CD4-positive, CD25-positive, alpha-beta regulatory T cell (primary cell): ENCODE data around the gene ABCC10. TPM values are rescaled to one million over a fixed set of nuclear protein-coding genes. Genes with fewer than 3 reads are reported as not detected.
A peak's percentile ranks its signal among the peaks of the same experiment; 100 is the strongest.
"Not testable (repeated sequence)": the region's sequence is repeated elsewhere in the genome, so short reads cannot be mapped to it uniquely, and the experiment has no call there.

ENCODE experiments used
- ATAC-seq, 2 donors: fragments of 150-1000 bp; cut with Tn5 transposase; one replicate each; pipeline ENCODE4 v1.10.0; 2021; ENCODE audit warnings: low read depth in 2 of 2, moderate number of reproducible peaks in 2 of 2, moderate library complexity in 1 of 2
- DNase-seq, 3 donors: peaks; one replicate each; pipeline versions ENCODE4 v3.0.0 to v3.0.0-alpha.2; 2012 to 2022; ENCODE audit warnings: mixed read lengths in 1 of 3
- H3K27ac ChIP-seq: one replicate; pipeline ENCODE4 v1.7.0; 2013; ENCODE audit warnings: mild to moderate bottlenecking, low read length; ENCODE audit not compliant: insufficient read depth, poor library complexity, severe bottlenecking
- H3K27me3 ChIP-seq: one replicate; pipeline ENCODE4 v1.7.0; 2013; ENCODE audit warnings: low read length; ENCODE audit not compliant: control insufficient read depth, insufficient read depth
- H3K36me3 ChIP-seq: one replicate; pipeline ENCODE4 v1.7.0; 2013; ENCODE audit warnings: mild to moderate bottlenecking, low read length, moderate library complexity; ENCODE audit not compliant: control insufficient read depth, insufficient read depth
- H3K4me1 ChIP-seq: 2 replicates; pipeline ENCODE4 v1.7.0; 2013; ENCODE audit warnings: mild to moderate bottlenecking, low read length; ENCODE audit not compliant: insufficient read depth, control insufficient read depth, poor library complexity, severe bottlenecking
- H3K4me3 ChIP-seq: one replicate; pipeline ENCODE4 v1.7.0; 2013; ENCODE audit warnings: low read depth, mild to moderate bottlenecking, low read length, moderate library complexity
- H3K9me3 ChIP-seq, 2 experiments: 1 replicate in 1 of 2; 2 replicates in 1 of 2; pipeline ENCODE4 v1.7.0; 2013; ENCODE audit warnings: low read length in 2 of 2, mild to moderate bottlenecking in 1 of 2, moderate library complexity in 1 of 2; ENCODE audit not compliant: control insufficient read depth in 2 of 2
- H3K27ac Mint-ChIP-seq, 3 donors: one replicate each; pipeline ENCODE4 v1.8.0; 2020 to 2022; ENCODE audit warnings: mild to moderate bottlenecking in 3 of 3, mixed read lengths in 3 of 3, moderate library complexity in 2 of 3
- H3K27me3 Mint-ChIP-seq: one replicate; pipeline ENCODE4 v1.8.0; 2022; ENCODE audit warnings: mild to moderate bottlenecking, mixed read lengths
- H3K36me3 Mint-ChIP-seq: one replicate; pipeline ENCODE4 v1.8.0; 2020; ENCODE audit warnings: mixed read lengths
- H3K4me1 Mint-ChIP-seq, 4 donors: one replicate each; pipeline ENCODE4 v1.8.0; 2020 to 2022; ENCODE audit warnings: mixed read lengths in 4 of 4, mild to moderate bottlenecking in 1 of 4
- H3K4me3 Mint-ChIP-seq, 4 donors: one replicate each; pipeline ENCODE4 v1.8.0; 2020 to 2022; ENCODE audit warnings: mild to moderate bottlenecking in 4 of 4, mixed read lengths in 4 of 4, moderate library complexity in 3 of 4
- H3K9me3 Mint-ChIP-seq, 7 donors: one replicate each; pipeline ENCODE4 v1.8.0; 2020 to 2022; ENCODE audit warnings: mixed read lengths in 7 of 7, mild to moderate bottlenecking in 3 of 7, moderate library complexity in 2 of 7
- polyA plus RNA-seq, 4 donors: library from polyadenylated mRNA; unstranded; fragments of 300-500 nt; fragmentation: Illumina TruSeq; gene quantifications; one replicate each; pipeline ENCODE4 v1.2.3, GENCODE V29; 2021
- total RNA-seq: library from RNA; stranded (reverse); gene quantifications from one replicate; pipeline ENCODE4 v1.2.3, GENCODE V29; 2022

ABCC10 gene
- total and polyA plus RNA-seq, 5 donors from 2014 or later = 17.9 to 81.7 (median 18.7) TPM

GRCh38 chr6:43390753-43391439, 36.4 kb upstream of the ABCC10 start:
- H3K4me1 ChIP-seq = peaks cover 28% of the 10 kb centered on the region
- H3K4me3 Mint-ChIP-seq = peak overlapping the region in 3 of 4 donors; percentile 1 to 85 (median 71)
- not testable (repeated sequence) for H3K9me3 Mint-ChIP-seq, H3K36me3 ChIP-seq, H3K9me3 ChIP-seq, DNase-seq, H3K27me3 ChIP-seq, H3K4me3 ChIP-seq, ATAC-seq, H3K27ac ChIP-seq, H3K36me3 Mint-ChIP-seq, H3K27me3 Mint-ChIP-seq
- H3K27ac Mint-ChIP-seq = peak overlapping the region in 2 of 3 donors; percentile 33 to 34
- peaks cover 12 to 54% (median 33%) of the 10 kb centered on the region in 4 donors for H3K4me1 Mint-ChIP-seq

DNA sequence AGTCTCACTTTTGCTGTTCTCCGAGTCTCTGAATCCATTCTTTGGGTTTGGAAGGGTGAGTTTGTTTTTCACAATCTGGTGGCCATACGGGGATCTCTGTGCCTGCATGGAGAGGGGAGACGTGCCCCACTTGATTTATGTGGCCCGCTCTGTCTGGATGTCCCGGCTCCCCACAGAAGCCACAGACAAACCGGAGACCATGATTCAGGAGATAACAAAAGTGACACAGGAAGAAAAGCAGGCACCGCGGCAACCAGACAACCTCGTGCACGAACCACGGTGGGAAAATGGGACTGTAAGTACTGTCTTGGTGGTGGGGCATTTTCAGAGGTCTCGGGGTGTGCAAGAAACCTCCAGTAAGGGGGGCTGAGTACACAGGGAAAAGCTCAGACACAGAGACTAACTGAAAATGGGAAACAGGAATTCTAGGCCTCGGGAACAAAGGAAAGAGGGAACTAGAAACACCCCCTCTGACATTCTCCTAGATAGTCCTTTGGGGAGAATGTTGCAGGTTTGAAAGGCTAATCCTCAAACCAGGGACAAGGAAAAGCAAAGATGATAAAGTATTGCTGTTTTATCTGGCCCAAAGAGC, 35.8 kb upstream of the ABCC10 start:
- peaks cover 8% of the 10 kb centered on the region for H3K27me3 Mint-ChIP-seq
- no peaks in the 10 kb centered on the region for H3K9me3 Mint-ChIP-seq
- H3K27me3 ChIP-seq = no peaks in the 10 kb centered on the region
- H3K4me1 ChIP-seq = peaks cover 21% of the 10 kb centered on the region
- H3K9me3 ChIP-seq = no peaks in the 10 kb centered on the region
- no peaks in the 10 kb centered on the region for H3K36me3 ChIP-seq
- peak overlapping the region in 3 of 4 donors; percentile 1 to 71 (median 49) for H3K4me3 Mint-ChIP-seq
- ATAC-seq (peak in 1 of 2 donors; percentile 31), DNase-seq (peak in 2 of 3 donors; percentile 23 to 24)
- H3K27ac Mint-ChIP-seq = peak overlapping the region in 2 of 3 donors; percentile 24 to 34
- H3K27ac ChIP-seq = no peak overlapping the region
- H3K4me1 Mint-ChIP-seq = peaks cover 8 to 52% (median 28%) of the 10 kb centered on the region in 4 donors
- no peak overlapping the region for H3K4me3 ChIP-seq
- H3K36me3 Mint-ChIP-seq = no peaks in the 10 kb centered on the region

DNA sequence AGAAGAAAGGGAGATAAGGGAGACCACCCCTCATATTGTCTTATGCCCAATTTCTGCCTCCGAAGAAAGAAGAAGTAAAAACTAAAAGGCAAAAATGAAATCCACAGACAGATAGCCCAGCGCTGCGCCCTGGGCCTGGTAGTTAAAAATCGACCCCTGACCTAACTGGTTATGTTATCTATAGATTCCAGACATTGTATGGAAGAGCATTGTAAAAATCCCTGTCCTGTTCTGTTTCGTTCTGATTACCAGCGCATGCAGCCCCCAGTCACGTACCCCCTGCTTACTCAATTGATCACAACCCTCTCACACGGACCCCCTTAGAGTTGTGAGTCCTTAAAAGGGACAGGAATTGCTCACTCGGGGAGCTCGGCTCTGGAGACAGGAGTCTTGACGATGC, 34.2 kb upstream of the ABCC10 start:
- not testable (repeated sequence) for H3K9me3 ChIP-seq, H3K27ac ChIP-seq, H3K9me3 Mint-ChIP-seq, DNase-seq, H3K4me3 ChIP-seq, H3K36me3 ChIP-seq, H3K27me3 ChIP-seq, ATAC-seq, H3K36me3 Mint-ChIP-seq, H3K27me3 Mint-ChIP-seq
- Mint-ChIP-seq H3K4me1 (peaks cover 5 to 49% (median 32%) of the 10 kb centered on the region in 4 donors), H3K27ac (peak overlapping the region in 1 of 3 donors; percentile 37), H3K4me3 (peak overlapping the region in 1 of 4 donors; percentile 34)
- peaks cover 19% of the 10 kb centered on the region for H3K4me1 ChIP-seq

GRCh38 chr6:43393602-43394001, 33.7 kb upstream of the ABCC10 start:
- Histone ChIP-seq H3K9me3 (no peaks in the 10 kb centered on the region), H3K27me3 (no peaks in the 10 kb centered on the region), H3K36me3 (no peaks in the 10 kb centered on the region), H3K4me1 (peaks cover 19% of the 10 kb centered on the region), H3K27ac (no peak overlapping the region), H3K4me3 (no peak overlapping the region)
- ATAC-seq (no peak), DNase-seq (no peak)
- no peaks in the 10 kb centered on the region for H3K36me3 Mint-ChIP-seq
- H3K27ac Mint-ChIP-seq = peak overlapping the region in 1 of 3 donors; percentile 62
- no peaks in the 10 kb centered on the region for H3K9me3 Mint-ChIP-seq
- peaks cover 5 to 49% (median 33%) of the 10 kb centered on the region in 4 donors for H3K4me1 Mint-ChIP-seq
- peaks cover 8% of the 10 kb centered on the region for H3K27me3 Mint-ChIP-seq
- no peak overlapping the region for H3K4me3 Mint-ChIP-seq

DNA sequence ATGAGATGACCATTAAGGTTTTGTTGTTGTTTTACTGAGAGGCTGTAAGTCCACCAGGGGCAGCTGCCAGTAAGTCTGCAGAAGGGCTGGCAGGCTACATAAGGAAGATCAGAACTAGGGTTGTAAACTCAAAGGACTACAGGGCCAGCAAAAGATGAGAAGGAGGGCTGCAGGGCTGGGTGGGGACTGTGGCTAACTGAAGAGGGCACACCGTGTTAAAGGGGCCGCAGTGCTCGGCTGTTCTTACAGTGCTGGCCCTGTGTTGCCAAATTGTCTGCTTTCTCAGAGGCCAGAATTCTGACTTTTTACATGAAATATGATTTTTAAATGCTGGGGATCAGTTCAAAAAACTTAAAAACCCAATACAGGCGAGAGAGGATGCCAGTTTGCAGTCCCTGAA, 32.4 kb upstream of the ABCC10 start:
- no peaks in the 10 kb centered on the region for H3K9me3 ChIP-seq
- H3K36me3 ChIP-seq = no peaks in the 10 kb centered on the region
- H3K4me3 ChIP-seq = no peak overlapping the region
- H3K4me1 ChIP-seq = peaks cover 19% of the 10 kb centered on the region
- no peak overlapping the region for H3K4me3 Mint-ChIP-seq
- ATAC-seq = no peak
- H3K9me3 Mint-ChIP-seq = no peaks in the 10 kb centered on the region
- no peak overlapping the region for H3K27ac ChIP-seq
- DNase-seq = no peak
- H3K27me3 ChIP-seq = no peaks in the 10 kb centered on the region
- no peaks in the 10 kb centered on the region for H3K36me3 Mint-ChIP-seq
- H3K27ac Mint-ChIP-seq = peak overlapping the region in 2 of 3 donors; percentile 34 to 64
- H3K4me1 Mint-ChIP-seq = peaks cover 5 to 43% (median 29%) of the 10 kb centered on the region in 4 donors
- peaks cover 5% of the 10 kb centered on the region for H3K27me3 Mint-ChIP-seq

- H3K4me1 Mint-ChIP-seq = peaks cover 5 to 35% (median 24%) of the 10 kb centered on the region in 4 donors
- H3K27ac ChIP-seq = no peak overlapping the region
- no peaks in the 10 kb centered on the region for H3K9me3 Mint-ChIP-seq
- no peak for ATAC-seq
- H3K27ac Mint-ChIP-seq = peak overlapping the region in 1 of 3 donors; percentile 18
- no peaks in the 10 kb centered on the region for H3K9me3 ChIP-seq
- peaks cover 11% of the 10 kb centered on the region for H3K4me1 ChIP-seq
- H3K36me3 ChIP-seq = no peaks in the 10 kb centered on the region
- peaks cover 4% of the 10 kb centered on the region for H3K27me3 Mint-ChIP-seq
- no peak for DNase-seq
- H3K36me3 Mint-ChIP-seq = no peaks in the 10 kb centered on the region
- H3K4me3 Mint-ChIP-seq = no peak overlapping the region
- no peaks in the 10 kb centered on the region for H3K27me3 ChIP-seq
- H3K4me3 ChIP-seq = no peak overlapping the region
Measured at GRCh38 chr6:43395776-43396175, 31.6 kb upstream of the ABCC10 start.

DNA sequence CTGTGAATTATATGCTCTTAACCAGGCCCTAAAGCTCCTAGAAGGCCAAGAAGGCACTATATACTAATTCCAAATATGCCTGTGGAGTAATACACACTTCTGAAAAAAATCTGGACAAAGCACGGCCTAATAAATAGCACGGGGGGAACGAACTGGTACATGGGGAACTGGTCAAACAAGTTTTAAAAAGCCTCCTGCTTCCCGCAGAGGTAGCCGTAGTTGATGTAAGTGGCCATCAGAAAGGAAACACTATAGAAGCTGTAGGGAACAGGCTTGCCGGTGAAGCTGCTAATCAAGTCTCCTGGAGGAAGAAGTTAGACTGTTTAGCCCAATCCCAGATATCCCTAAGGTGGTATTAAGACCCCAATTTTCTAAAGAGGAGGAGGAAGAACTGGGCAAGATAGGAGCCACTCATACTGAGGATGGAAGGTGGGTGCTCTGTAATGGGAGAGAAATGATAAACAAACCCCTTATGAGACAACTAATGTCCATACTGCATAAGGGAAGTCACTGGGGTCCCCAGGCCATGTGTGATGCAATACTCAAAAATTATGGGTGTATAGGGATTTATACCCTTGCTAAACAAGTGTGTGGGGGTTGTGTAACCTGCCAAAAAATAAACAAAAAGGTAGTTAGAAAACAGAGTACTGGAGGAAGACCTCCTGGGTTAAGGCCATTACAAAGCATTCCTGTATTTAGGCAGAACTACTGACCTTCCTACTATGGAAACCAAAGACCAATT, 30.8 kb upstream of the ABCC10 start:
- Histone ChIP-seq H3K27me3 (no peaks in the 10 kb centered on the region), H3K9me3 (no peaks in the 10 kb centered on the region), H3K36me3 (no peaks in the 10 kb centered on the region), H3K27ac (no peak overlapping the region), H3K4me1 (peaks cover 3% of the 10 kb centered on the region), H3K4me3 (no peak overlapping the region)
- H3K36me3 Mint-ChIP-seq = no peaks in the 10 kb centered on the region
- ATAC-seq (no peak), DNase-seq (no peak)
- H3K9me3 Mint-ChIP-seq = no peaks in the 10 kb centered on the region
- H3K4me1 Mint-ChIP-seq = peaks cover 5 to 27% (median 17%) of the 10 kb centered on the region in 4 donors
- H3K27me3 Mint-ChIP-seq = no peaks in the 10 kb centered on the region
- no peak overlapping the region for H3K4me3 Mint-ChIP-seq
- H3K27ac Mint-ChIP-seq = peak overlapping the region in 2 of 3 donors; percentile 18 to 45
